Fibroblast of skin of scalp (primary cell): ENCODE results near the gene UBE2S. TPM values are rescaled to one million over a fixed set of nuclear protein-coding genes. Genes with fewer than 3 reads are reported as not detected.
"Not testable (repeated sequence)": the region's sequence is repeated elsewhere in the genome, so short reads cannot be mapped to it uniquely, and the experiment has no call there.

Experiments used
- DNase-seq: peaks from one replicate; pipeline ENCODE4 v3.0.0-alpha.2; 2013
- polyA plus RNA-seq, 2 experiments: library from polyadenylated mRNA; unstranded; fragments of 120-200 nt; gene quantifications; one replicate each; pipeline ENCODE4 v1.2.1, GENCODE V29; 2013; ENCODE audit not compliant: insufficient read length in 2 of 2

The UBE2S gene
- 116 TPM for polyA plus RNA-seq (2013, experiment 1 of 2; ENCODE audit: insufficient read length)
- polyA plus RNA-seq (2013, experiment 2 of 2; ENCODE audit: insufficient read length), result 106 TPM

DNA sequence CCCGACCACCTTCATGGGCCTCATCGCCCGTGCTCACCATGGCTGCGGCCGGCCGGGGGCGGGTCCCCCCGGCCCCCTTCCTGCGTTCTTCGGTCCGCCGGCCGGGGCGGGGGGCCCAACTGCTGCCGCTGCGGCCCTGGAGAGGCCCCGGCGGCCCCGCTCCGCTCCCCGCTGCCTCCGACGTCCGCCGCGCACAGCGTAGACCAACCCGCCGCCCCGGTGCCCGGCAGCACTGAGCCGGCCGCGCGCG is at the start of gene UBE2S:
Gene UBE2S, minus strand, starts transcription at position 239 of the 250 bp plus-strand sequence. Its CDS starts 199 bp downstream, at position 40.
- DNase-seq, result not testable (repeated sequence)

DNA sequence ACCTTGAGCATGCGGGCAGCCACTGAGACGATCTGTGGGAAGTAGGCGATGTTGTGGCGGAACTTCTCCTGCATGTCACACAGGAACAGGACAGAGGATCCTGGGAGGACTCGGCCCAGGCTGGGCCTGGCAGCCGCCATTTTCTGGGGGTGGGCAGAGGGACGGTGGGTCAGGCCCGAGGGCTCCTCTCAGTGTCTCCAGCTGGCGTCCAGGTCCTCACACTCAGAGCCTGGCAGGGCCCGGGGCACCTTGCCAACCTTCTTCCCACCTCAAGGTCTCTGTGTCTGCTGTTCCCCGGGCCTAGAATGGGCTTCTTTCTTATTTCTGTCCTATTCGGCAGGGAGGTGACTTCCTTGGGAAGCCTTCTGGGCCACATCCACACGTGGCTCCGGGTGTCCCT is 48.8 kb upstream of the UBE2S start:
- no peak for DNase-seq

DNA sequence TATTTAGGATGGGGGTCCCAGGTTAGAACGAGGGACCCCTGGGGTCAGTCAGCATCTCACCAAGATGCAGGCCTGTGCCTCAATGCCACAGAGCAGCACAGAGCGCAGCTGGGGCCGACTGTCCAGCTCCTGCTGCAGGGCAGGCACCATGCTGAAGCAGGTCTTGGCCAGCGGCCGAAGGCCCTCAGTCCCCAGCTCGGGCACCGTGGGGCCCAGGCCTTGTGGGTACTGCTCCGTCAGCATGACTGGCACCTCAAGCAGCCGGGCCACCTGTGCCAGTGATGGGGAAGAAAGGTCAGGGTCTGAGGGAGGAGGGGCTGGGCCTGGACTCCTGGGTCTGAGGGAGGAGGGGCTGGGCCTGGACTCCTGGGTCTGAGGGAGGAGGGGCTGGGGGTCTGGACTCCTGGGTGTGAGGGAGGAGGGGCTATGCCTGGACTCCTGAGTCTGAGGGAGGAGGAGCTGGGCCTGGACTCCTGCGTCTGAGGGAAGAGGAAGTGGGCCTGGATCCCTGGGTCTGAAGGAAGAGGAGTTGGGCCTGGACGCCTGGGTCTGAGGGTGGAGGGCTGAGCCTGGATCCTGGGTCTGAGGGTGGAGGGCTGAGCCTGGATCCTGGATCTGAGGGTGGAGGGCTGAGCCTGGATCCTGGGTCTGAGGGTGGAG is 48.1 kb upstream of the UBE2S start:
- no peak for DNase-seq

DNA sequence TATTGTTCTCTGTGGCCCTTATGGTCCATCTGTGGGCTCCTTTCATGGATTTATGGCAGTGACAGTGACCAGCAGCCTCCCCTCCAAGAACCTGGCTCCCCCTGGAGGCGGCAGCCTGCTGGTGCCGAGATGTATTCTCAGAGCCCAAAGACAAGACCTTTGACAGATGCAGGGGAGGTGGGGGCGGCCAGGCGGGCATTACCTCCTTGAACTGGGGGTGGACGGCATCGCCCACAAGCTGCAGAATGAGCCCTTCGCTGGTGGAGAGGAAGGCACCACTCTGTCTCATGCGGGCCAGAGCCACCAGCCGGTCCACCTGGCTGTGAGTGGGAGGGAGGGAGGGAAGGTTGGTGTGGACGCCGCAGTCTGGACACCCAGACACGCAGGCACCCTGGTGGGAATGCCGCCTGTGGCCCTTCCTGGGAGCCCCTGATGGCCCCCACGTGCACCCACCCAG is 47.2 kb upstream of the UBE2S start:
- peak; percentile 30 for DNase-seq

DNA sequence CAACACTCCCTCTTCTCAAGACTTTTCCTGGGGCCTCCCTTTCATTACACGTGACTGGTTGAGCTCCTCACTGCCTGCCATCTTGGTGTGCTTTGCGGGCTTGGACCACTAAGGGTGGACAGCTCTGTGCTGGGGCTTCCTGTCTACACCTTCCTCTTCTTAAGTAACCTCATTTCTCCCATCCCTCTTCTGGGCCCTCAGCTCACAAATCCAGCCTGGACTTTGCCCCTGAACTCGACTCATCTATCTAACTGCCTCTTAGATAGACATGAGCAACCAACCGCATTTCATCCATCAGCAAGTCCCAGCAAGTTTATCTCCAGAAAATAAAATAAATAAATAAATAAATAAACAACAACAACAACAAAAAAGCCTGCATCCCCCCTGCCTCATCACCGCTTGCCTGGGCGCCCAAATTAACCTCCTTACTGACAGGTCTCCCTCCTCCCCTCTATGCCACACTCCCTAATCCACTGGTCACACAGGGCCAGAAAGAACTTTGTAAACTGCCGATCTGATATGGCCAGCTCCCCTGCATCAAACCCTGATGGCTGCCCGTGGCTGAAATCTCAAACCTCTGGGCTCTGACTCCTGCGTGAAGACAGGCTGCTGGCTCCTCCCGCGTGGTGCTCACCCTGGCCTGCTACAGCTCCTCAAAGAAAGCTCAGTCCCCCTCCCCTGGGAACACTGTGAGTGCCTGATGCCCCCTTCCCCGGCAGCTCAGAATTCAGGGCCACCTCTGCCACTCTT is 46.1 kb upstream of the UBE2S start:
- DNase-seq, result no peak

DNA sequence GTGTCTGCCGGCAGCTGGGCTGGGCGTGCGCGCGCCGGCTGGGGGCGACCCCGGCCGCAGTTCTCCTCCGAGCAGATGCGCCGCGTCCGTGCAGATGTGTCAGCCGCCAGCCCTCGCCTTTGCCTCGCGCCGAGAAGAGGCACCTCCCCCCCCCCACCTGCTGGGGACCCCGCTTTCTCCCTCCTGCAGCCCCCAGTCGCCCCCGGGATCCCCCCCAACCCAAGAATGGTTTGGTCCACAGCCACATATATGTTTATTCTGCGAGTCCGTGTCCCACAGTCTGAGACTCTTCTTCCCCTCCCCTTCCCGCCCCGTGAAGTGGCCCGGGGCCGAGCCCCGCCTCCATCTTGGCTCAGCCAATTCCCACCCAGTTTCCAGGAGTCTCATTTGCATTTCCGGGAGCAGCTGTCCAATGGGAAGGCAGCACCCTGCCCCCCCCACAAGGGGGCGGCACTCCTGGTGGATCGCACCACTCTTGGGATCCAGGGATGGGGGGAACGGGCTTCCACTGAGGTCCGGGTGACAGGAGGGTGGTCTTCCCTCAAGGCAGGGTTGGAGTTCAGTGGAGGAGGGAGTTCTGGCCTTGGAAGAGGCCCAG is 45.3 kb upstream of the UBE2S start:
- peak; percentile 82 for DNase-seq

DNA sequence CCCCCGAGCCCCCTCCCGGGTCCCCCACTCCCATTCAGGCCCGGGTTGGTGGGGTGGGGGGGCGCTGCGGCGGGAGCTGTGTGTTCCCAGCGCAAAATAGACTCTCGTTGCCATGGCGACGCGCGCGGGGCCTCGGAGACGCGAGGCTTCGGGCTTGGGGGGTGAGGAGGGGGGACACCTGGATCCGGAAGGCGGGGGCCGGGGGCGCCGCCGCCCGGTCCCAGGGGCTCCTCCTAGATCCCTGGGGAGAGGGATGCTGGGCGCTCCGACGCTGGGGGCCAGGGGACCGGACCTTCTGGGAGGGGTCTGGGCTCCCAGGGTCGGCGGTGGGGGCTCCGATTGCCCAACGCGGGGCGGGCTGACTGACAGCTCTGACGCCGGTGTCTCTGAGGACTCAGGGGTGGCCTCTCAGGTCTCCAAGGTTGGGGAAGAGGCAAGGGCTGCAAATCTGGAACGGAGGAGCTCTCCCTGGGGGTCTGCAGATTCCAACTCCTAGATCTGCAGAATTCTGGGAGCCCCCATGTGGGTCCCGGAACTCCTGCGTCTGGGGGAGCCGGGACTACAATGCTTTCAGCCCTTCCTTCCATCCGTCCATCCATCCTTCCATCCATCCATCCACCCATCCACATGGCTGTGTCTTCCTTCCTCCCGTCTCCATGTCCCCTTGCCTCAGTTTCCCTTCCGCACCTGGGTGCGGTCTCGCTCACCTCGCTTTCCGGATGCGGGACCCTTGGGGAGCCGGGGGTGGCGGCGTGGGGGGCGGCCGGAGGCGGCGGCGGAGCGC is 44.6 kb upstream of the UBE2S start:
- no peak for DNase-seq

DNA sequence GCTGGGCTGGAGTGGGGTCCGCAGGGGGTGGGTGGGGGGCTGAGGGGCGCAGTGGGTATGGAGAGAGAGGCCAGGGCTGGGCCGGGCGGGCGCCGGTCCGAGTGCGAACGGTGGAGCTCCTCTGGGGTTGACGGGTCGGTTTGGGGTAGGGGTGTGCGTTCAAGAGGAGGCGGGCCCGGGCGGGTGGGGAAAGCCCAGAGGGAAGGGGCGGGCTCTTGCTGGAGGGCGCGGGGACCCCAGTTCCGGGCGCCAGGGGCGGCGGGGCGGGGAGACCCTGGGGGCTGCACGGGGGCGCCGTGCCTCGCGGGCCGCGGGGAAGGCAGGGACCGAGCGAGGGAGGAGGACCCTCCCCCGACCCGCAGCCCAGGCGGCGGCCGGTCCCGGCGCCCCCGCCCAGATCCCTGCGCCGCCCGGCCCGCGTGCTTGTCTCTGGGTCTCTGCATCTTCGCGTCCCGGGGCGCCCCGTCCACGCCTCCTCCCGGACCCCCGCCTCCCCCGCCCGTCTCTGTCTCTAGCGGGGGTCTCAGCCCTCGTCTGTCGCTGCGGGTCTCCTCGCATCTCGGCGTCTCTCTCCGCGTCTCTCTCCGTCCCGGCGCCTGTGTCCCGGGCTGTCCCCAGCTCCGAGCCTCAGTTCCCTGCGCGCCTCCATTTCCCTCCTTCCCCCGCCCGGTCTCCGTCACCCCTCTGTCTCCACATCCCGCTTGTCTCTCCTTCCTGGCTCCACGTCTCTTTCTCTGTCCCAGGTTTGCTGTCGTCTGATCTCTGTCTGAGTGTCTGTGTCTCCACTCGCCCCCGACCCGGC is 43.8 kb upstream of the UBE2S start:
- DNase-seq, result no peak

DNA sequence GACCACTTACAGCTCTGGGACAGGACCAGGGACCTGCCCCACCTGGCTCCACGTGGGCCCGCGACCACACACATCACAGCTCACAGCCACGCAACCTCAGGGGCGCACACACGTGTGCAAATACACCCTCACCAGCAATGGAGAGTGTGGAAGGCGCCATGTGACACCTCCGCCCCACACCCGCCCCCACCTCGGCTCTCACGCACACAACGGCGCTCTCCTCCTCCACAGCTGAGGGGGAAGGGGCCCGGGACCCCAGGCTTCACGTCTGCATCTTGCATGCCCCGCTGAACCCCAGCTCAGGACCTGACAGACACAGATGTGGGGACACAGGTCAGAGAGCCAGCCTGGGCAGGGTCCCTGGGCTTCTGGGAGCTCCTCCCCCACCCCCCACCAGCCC is 41.9 kb upstream of the UBE2S start:
- no peak for DNase-seq

DNA sequence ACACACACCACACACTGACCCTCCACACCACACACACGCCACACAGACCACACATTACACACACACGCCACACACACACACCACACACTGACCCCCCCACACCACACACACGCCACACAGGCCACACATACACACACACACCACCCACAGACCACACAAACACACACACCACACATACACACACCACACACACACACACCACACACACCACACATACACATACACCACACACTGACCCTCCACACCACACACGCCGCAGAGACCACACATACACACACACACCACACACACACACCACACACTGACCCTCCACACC is 40.5 kb upstream of the UBE2S start:
- not testable (repeated sequence) for DNase-seq

DNA sequence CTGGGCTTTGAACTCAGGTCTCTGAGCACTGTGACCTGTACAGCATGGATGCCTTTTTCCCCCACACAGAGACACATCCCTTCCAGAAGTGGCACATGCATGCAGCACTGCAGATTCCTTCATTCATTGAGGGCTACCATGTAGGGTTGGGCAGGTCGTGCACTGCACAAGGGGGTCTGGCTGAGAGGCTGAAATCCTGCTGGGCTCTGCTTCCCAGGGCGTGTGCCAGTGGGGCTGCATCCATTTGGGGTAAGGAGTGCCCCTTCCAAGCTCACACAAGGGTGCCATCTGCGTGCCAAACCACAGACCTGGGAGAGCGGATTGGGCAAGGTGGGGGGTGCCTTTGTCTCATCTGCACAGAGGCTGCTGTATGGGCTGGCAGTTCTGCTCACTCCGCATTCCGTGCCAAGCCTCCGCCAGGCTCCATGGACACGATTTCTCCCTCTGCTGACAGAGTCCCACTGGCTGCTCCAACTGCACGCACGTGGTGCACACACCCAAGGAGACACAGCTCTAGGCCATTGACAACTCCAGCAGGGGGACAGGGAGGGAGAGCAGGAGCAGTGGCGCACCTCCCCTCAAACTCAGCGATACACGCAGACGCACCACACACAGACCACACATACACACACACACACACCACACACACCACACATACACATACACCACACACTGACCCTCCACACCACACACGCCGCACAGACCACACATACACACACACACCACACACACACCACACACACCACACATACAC is 40.0 kb upstream of the UBE2S start:
- DNase-seq, result peak; percentile 54

DNA sequence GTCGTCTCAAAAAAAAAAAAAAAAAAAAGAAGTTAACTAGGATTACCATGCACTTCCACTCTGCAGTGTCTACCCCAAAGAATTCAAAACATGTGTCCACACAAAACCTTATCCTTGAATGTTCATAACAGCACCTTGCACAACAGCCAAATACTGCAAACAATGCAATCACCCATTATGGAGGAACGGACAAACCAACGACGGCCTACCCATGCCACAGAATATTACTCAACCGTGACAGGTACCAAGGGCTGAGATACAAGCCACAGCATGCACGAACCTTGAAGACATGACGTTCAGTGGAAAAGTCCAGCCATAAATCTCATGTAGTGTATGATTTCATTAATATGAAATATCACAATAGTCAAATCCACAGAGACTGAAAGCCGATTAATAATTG is 38.5 kb upstream of the UBE2S start:
- DNase-seq, result no peak

DNA sequence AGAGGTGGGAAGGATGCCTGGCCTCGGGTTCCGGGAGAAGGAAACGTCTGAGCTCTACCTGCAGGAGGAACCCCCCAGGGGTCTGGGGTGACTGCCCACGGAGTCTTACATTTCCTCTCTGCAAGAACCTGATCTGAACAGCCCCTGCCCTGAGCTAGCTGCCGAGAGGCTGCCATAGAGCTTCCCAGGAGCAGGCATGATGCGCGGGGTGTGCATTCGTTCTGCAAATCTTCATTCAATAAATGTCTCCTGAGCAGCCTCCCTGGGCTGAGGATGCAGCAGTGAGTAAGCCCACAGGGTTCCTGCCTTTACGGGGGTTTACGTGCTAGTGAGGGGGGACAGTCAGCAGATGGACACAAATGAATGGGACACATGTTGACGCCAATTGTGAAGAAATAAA is 37.1 kb upstream of the UBE2S start:
- DNase-seq, result no peak

DNA sequence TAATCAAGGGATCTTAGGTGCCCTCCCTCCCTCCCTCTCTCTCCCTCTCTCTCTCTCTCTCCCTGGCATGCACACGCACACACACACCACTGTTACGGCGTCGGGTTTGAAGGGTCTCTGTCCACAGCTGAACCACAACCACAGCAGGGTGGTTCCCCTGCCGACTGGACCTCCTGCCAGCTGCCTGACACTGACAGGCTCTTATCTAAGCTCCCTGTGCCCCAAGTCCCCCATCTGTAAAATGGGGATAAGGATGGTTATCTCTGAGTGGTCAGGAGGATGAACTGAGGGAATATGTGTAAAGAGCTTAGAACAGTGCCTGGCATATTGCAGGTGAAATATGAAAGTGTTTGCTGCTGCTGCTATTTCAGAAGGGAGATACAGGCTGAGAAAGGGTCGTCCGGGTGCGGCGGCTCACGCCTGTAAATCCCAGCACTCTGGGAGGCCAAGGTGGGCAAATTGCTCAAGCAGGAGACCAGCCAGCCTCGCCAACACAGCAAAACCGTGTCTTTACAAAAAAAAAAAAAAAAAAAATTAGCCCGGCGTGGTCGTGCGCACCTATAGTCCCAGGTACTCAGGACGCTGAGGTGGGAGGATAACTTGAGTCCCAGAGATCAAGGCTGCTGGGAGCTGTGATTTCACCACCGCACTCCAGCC is 36.4 kb upstream of the UBE2S start:
- DNase-seq, result no peak

DNA sequence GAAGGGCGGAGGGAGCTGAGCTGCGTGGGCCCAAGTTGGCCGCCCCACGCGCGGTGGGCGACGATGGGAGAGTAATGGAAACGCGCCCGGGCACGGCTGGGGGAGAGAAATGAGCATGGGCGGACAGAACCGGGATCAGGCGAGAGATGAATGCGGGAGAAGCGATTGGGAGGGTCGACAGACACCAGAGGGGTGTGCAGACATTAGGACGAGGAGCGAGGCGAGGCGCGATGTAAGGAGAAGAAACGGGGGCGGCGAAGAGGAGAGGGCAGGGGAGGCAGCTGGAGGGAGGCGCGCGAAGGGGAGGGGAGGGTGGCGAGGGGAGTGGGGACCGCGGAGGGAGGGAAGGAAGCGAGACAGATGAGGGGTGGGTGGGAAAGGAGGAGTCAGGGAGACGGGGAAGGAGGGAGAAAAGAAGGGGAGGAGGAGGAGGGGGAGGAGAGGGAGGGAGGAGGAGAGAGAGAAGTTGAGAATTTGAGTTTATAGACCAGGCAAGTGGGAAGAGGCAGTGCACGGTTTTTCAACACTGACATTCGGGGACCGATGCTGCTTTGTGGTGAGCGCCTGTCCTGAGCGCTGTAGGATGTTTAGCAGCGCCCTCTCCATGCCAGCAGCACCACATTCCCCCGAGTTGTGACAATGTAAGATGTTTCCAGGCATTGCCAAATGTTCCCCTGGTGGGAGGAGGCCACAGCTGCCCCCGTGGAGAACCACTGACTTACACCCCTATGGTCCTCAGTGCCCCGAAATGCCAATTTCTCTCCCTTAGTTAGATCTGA is 35.6 kb upstream of the UBE2S start, which contains the start of gene SHISA7:
Gene SHISA7, minus strand, starts transcription at position 256 of the 779 bp plus-strand sequence. CDS start 437 bp downstream, outside the sequence.
- DNase-seq, result no peak

DNA sequence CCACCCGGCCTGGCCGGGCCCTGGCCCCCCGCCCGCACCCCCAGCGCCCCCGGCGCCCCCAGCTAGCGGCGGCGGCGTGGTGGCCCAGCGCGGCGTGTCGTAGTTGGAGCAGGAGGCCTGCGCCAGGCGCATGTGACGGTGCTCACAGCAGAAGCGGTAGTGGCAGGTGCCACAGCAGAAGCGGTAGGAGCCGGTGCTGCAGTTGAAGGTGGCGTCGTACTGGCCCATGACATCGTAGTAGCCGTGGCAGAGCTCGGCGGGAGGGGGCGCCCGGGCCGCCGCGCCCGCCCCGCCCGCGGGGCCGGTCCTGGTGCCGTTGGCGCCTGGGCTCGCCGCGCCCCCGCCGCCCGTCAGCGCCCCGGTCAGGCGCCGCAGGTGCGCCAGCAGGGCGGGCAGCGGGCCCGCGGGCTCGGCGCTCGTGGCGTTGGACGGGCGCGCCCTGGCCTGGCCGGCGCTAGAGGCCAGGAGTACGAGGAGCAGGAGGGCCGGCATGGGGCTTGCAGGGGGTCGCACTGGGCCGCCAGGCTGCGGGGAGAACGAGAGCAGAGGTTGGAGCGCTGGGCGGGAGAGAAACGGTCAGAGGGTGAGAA is 34.9 kb upstream of the UBE2S start:
- no peak for DNase-seq

DNA sequence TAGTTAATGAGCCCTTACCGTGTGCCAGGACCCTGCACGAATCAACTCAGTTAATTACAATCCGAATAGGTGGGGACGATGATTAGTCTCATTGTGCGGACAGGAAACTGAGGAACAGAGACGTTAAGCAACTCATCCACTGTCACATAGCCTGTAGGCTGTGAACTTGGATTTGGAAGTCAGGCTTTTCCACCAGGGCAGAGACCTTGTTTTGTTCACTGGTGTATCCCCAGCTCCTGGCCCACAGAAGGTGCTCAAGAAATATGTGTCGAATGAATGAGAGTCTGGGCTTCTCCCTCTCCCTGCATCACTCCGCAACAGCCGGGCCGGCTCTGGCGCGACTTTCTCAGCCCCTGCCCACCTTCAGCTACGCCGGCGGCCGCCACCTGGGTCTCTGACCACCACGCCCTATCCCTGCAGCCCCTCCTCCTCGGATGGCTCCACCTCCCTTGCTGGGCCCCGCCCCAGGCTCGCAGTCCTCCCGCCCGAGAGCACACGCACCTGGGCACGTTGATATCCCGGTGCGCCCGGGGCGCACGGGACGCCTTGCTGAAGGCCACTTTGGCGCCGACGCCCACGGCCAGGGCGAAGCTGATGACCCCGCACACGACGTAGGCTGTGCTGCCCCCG is 34.2 kb upstream of the UBE2S start:
- DNase-seq, result no peak

DNA sequence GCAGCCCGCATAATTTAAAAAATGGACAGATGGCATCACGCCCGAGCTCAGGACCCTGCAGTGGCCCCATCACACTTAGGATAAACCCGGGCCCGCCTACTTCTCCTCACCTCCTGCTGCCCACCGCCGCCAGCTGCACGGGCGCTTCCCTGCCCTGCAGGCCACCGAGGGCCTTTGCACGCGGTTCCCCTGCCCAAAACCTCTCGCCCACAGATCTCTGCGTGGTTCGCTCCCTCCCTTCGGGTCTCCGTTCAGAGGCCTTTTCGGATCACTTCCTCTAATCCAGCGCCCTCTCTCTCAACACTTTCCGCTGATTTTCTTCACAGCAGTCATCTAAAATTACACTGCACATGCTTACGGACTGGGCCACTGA is 33.7 kb upstream of the UBE2S start:
- no peak for DNase-seq

DNA sequence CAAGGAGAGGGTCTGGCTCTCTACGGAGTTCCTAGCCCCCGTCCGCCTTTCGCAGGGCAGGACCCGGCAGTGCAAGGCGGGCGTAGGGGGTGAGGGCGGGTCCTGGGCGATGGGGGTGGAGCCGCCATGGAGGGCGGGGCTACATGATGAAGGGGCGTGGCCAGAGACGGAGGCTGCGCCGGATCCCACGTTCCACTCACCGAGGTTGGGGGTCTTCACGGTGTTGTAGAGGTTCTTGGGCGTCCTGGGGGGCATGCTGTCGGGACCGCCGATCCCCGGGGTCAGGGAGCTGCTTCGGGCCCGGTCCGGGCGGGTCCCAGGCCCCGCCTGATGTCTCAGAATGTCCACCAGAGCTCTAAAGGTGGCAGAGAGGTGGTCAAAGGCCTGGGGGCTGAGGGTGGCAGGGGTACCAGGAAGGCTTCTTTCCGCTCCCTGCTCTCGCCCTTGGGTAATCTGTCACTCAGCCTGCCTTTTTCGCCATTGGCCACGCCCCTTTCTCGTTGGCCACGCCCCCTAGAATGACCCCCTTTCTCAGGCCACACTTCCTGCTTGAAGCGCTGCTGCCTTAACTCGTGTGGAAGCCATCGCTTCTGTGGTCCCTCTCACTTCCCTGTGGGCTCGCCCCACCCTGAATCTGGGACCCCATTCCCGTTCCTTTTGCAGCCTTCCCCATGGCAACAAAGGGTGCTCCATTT is 33.0 kb upstream of the UBE2S start:
- DNase-seq, result no peak
